ENCODE results near the gene MNS1.

DNA sequence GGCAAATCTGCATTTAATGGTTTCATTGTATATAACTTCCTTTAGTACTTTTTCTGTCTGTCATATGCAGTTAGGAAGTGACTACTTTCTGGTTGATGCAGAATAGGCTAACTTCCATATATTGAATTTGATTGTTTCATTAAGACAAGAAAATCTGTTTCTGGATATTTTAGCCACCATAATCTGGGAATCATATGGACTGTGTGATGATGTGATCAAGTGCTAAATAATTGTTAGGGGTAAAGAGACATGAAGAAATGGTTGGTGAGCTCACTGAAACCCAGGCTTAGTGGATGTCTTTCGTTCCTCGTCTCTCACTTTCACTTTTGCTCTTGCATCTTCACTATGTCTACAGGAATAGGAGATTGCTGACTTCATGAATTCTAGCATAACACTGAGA is 3.5 kb upstream of the MNS1 start:
- no peak for TF ChIP-seq EZH2 (IDR thresholded peaks at IDR 0.05; ENCODE audit: insufficient read depth, poor library complexity, severe bottlenecking)
- no peak for TF ChIP-seq EZH2phosphoT487 (IDR thresholded peaks at IDR 0.05; ENCODE audit: insufficient read depth, low read depth)
